WTC11 (cell line): ENCODE results near the gene FBF1. TPM values are rescaled to one million over a fixed set of nuclear protein-coding genes. Genes with fewer than 3 reads are reported as not detected.

Source experiments
- ATAC-seq: fragments of 200-7000 bp; cut with Tn5 transposase; 2 replicates; pipeline ENCODE4 v1.10.0; 2021; ENCODE audit warnings: mild to moderate bottlenecking, moderate library complexity
- CTCF ChIA-PET: fragments of 300-600 bp; sonication (Branson Sonifier 250); formaldehyde crosslinking; loops from one replicate; lab custom pipeline; 2021; ENCODE audit warnings: antibody characterized with exemption; lab: Charles Lee
- POLR2A ChIA-PET: fragments of 350-600 bp; sonication (Branson Sonifier 250); formaldehyde crosslinking; loops from one replicate; lab custom pipeline; 2021; ENCODE audit warnings: antibody characterized with exemption; lab: Charles Lee
- DNase-seq: peaks from one replicate; pipeline ENCODE4 v3.0.0; 2021; ENCODE audit warnings: low spot score
- H3K27ac Mint-ChIP-seq: 2 replicates; pipeline ENCODE4 v1.8.0; 2021; ENCODE audit warnings: mixed read lengths
- H3K27me3 Mint-ChIP-seq: 2 replicates; pipeline ENCODE4 v1.8.0; 2021; ENCODE audit warnings: low read depth, mild to moderate bottlenecking, moderate library complexity, mixed read lengths
- H3K36me3 Mint-ChIP-seq: 2 replicates; pipeline ENCODE4 v1.8.0; 2021; ENCODE audit warnings: mixed read lengths
- H3K4me1 Mint-ChIP-seq: 2 replicates; pipeline ENCODE4 v1.8.0; 2022; ENCODE audit warnings: mixed read lengths
- H3K4me3 Mint-ChIP-seq: 2 replicates; pipeline ENCODE4 v1.8.0; 2021; ENCODE audit warnings: mild to moderate bottlenecking, moderate library complexity, mixed read lengths
- H3K9me3 Mint-ChIP-seq: 2 replicates; pipeline ENCODE4 v1.8.0; 2021; ENCODE audit warnings: mixed read lengths
- CREM ChIP-seq: sonication (generic); formaldehyde crosslinking; IDR thresholded peaks from 2 replicates; pipeline ENCODE4 v1.8.1; 2022; ENCODE audit warnings: mild to moderate bottlenecking, missing genetic modification reagents, moderate library complexity
- ESRRA ChIP-seq: sonication (generic); formaldehyde crosslinking; IDR thresholded peaks from 2 replicates; pipeline ENCODE4 v1.8.1; 2022; ENCODE audit warnings: mild to moderate bottlenecking, missing genetic modification reagents, borderline replicate concordance
- FOXP1 ChIP-seq: sonication (generic); formaldehyde crosslinking; IDR thresholded peaks from 2 replicates; pipeline ENCODE4 v1.8.0; 2022; ENCODE audit warnings: missing genetic modification reagents, mild to moderate bottlenecking, moderate library complexity, borderline replicate concordance
- GRHL2 ChIP-seq: fragments of 250-450 bp; sonication (Bioruptor Pico); IDR thresholded peaks from 2 replicates; pipeline ENCODE4 v1.8.0; 2022; ENCODE audit warnings: mild to moderate bottlenecking, moderate library complexity; ENCODE audit not compliant: insufficient replicate concordance, severe bottlenecking
- GTF2I ChIP-seq: fragments of 250-450 bp; sonication (Bioruptor Pico); conservative IDR thresholded peaks from 2 replicates; pipeline ENCODE4 v1.4.0; 2021; ENCODE audit warnings: mild to moderate bottlenecking
- NFATC4 ChIP-seq: fragments of 250-450 bp; sonication (Bioruptor Pico); IDR thresholded peaks from 2 replicates; pipeline ENCODE4 v1.9.0; 2021; ENCODE audit warnings: mild to moderate bottlenecking
- TP53 ChIP-seq: sonication (generic); formaldehyde crosslinking; IDR thresholded peaks from 2 replicates; pipeline ENCODE4 v1.8.1; 2023; ENCODE audit warnings: mild to moderate bottlenecking, missing genetic modification reagents
- ZNF416 ChIP-seq: fragments of 250-450 bp; sonication (Bioruptor Pico); IDR thresholded peaks from 2 replicates; pipeline ENCODE4 v1.9.0; 2021; ENCODE audit warnings: mild to moderate bottlenecking, inconsistent platforms
- ZNF423 ChIP-seq: fragments of 250-450 bp; sonication (Bioruptor Pico); IDR thresholded peaks from 2 replicates; pipeline ENCODE4 v2.1.2; 2022; ENCODE audit warnings: mild to moderate bottlenecking, moderate library complexity
- total RNA-seq: library from RNA; stranded (reverse); gene quantifications from 3 replicates; pipeline ENCODE4 v1.2.3, GENCODE V29; 2021
- TF ChIP-seq, protein P1 (sequence below): fragments of 250-450 bp; sonication (Bioruptor Pico); IDR thresholded peaks from 2 replicates; pipeline ENCODE4 v2.1.2; 2022; ENCODE audit warnings: mild to moderate bottlenecking, moderate library complexity
- TF ChIP-seq, protein P2 (sequence below): sonication (generic); formaldehyde crosslinking; IDR thresholded peaks from 2 replicates; pipeline ENCODE4 v1.8.1; 2023; ENCODE audit warnings: mild to moderate bottlenecking, missing genetic modification reagents
- TF ChIP-seq, protein P3 (sequence below): sonication (generic); formaldehyde crosslinking; IDR thresholded peaks from 2 replicates; pipeline ENCODE4 v1.8.1; 2022; ENCODE audit warnings: low read depth, mild to moderate bottlenecking, moderate library complexity, missing genetic modification reagents, borderline replicate concordance
- TF ChIP-seq, protein P4 (sequence below): fragments of 250-450 bp; sonication (Bioruptor Pico); IDR thresholded peaks from 2 replicates; pipeline ENCODE4 v1.9.0; 2021; ENCODE audit warnings: mild to moderate bottlenecking
- TF ChIP-seq, protein P5 (sequence below): sonication (generic); formaldehyde crosslinking; IDR thresholded peaks from 2 replicates; pipeline ENCODE4 v1.8.1; 2023; ENCODE audit warnings: mild to moderate bottlenecking, missing genetic modification reagents, moderate library complexity
- TF ChIP-seq, protein P6 (sequence below): fragments of 200-600 bp; IDR thresholded peaks from 2 replicates; pipeline ENCODE4 v1.8.0; 2022; ENCODE audit warnings: antibody characterized with exemption
- TF ChIP-seq, protein P7 (sequence below): fragments of 250-450 bp; sonication (Bioruptor Pico); IDR thresholded peaks from 2 replicates; pipeline ENCODE4 v1.9.0; 2021; ENCODE audit warnings: mild to moderate bottlenecking, borderline replicate concordance
- TF ChIP-seq, protein P8 (sequence below): fragments of 250-450 bp; sonication (Bioruptor Pico); IDR thresholded peaks from 2 replicates; pipeline ENCODE4 v1.9.0; 2021; ENCODE audit warnings: moderate library complexity, mild to moderate bottlenecking, inconsistent platforms, borderline replicate concordance

Gene FBF1
- total RNA-seq, 1 experiment from 2014 or later: 19.8 TPM

DNA sequence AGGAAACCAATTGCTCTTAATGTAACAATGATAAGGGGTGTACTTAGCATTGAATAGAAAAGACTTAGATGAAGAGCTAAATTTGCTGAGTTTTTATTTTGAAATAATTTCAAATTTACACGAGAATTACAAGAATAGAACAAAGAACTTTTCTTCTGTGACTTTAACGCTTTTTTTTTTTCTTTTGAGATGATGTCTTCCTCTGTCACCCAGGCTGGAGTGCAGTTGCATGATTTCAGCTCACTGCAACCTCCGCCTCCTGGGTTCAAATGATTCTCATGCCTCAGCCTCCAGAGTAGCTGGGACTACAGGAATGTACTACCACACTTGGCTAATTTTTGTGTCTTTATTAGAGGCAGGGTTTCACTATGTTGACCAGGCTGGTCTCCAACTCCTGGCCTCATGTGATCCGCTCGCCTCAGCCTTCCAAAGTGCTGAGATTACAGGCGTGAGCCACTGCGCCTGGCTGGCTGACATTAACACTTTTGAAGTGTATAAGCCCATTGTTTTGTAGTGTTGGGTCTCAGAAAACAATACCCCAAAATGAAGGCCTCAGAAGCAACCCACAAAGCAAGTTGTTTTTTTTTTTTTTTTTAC lies 40.3 kb upstream of the FBF1 start:
- H3K9me3 Mint-ChIP-seq: no peaks in the 10 kb centered on the region
- no peaks in the 10 kb centered on the region for H3K27me3 Mint-ChIP-seq
- H3K4me1 Mint-ChIP-seq: peaks cover 67% of the 10 kb centered on the region
- peak overlapping the region; percentile 100 for H3K27ac Mint-ChIP-seq
- ATAC-seq: no peak
- ChIA-PET CTCF (interaction anchor here (0.7 to 1.4 kb wide), 5 partner anchors 24 to 380 kb away, joined by 3 to 4 read pairs (median 4); no protein-coding TSS in a partner anchor), POLR2A (interaction anchor here (0.7 to 1.0 kb wide), 3 partner anchors 40 to 467 kb away, joined by 3 to 4 read pairs (median 4); partner anchors contain the start of gene FBF1)
- peak overlapping the region; percentile 97 for H3K4me3 Mint-ChIP-seq
- no peak for DNase-seq
- H3K36me3 Mint-ChIP-seq: peaks cover 8% of the 10 kb centered on the region
- TF ChIP-seq, protein P1, sequence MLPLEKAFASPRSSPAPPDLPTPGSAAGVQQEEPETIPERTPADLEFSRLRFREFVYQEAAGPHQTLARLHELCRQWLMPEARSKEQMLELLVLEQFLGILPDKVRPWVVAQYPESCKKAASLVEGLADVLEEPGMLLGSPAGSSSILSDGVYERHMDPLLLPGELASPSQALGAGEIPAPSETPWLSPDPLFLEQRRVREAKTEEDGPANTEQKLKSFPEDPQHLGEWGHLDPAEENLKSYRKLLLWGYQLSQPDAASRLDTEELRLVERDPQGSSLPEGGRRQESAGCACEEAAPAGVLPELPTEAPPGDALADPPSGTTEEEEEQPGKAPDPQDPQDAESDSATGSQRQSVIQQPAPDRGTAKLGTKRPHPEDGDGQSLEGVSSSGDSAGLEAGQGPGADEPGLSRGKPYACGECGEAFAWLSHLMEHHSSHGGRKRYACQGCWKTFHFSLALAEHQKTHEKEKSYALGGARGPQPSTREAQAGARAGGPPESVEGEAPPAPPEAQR: no peak
- TF ChIP-seq NFATC4 (CRISPR knock-in tag): no peak
- TF ChIP-seq, protein P2, sequence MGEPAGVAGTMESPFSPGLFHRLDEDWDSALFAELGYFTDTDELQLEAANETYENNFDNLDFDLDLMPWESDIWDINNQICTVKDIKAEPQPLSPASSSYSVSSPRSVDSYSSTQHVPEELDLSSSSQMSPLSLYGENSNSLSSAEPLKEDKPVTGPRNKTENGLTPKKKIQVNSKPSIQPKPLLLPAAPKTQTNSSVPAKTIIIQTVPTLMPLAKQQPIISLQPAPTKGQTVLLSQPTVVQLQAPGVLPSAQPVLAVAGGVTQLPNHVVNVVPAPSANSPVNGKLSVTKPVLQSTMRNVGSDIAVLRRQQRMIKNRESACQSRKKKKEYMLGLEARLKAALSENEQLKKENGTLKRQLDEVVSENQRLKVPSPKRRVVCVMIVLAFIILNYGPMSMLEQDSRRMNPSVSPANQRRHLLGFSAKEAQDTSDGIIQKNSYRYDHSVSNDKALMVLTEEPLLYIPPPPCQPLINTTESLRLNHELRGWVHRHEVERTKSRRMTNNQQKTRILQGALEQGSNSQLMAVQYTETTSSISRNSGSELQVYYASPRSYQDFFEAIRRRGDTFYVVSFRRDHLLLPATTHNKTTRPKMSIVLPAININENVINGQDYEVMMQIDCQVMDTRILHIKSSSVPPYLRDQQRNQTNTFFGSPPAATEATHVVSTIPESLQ (CRISPR knock-in tag): no peak
- TF ChIP-seq ZNF423 (CRISPR knock-in tag): no peak
- TF ChIP-seq TP53: no peak
- TF ChIP-seq GRHL2 (CRISPR knock-in tag): no peak
- TF ChIP-seq, protein P3, sequence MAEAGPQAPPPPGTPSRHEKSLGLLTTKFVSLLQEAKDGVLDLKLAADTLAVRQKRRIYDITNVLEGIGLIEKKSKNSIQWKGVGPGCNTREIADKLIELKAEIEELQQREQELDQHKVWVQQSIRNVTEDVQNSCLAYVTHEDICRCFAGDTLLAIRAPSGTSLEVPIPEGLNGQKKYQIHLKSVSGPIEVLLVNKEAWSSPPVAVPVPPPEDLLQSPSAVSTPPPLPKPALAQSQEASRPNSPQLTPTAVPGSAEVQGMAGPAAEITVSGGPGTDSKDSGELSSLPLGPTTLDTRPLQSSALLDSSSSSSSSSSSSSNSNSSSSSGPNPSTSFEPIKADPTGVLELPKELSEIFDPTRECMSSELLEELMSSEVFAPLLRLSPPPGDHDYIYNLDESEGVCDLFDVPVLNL (CRISPR knock-in tag): no peak
- no peak for TF ChIP-seq CREM
- TF ChIP-seq, protein P4, sequence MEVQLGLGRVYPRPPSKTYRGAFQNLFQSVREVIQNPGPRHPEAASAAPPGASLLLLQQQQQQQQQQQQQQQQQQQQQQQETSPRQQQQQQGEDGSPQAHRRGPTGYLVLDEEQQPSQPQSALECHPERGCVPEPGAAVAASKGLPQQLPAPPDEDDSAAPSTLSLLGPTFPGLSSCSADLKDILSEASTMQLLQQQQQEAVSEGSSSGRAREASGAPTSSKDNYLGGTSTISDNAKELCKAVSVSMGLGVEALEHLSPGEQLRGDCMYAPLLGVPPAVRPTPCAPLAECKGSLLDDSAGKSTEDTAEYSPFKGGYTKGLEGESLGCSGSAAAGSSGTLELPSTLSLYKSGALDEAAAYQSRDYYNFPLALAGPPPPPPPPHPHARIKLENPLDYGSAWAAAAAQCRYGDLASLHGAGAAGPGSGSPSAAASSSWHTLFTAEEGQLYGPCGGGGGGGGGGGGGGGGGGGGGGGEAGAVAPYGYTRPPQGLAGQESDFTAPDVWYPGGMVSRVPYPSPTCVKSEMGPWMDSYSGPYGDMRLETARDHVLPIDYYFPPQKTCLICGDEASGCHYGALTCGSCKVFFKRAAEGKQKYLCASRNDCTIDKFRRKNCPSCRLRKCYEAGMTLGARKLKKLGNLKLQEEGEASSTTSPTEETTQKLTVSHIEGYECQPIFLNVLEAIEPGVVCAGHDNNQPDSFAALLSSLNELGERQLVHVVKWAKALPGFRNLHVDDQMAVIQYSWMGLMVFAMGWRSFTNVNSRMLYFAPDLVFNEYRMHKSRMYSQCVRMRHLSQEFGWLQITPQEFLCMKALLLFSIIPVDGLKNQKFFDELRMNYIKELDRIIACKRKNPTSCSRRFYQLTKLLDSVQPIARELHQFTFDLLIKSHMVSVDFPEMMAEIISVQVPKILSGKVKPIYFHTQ (CRISPR knock-in tag): no peak
- no peak for TF ChIP-seq ESRRA (CRISPR knock-in tag)
- TF ChIP-seq, protein P5, sequence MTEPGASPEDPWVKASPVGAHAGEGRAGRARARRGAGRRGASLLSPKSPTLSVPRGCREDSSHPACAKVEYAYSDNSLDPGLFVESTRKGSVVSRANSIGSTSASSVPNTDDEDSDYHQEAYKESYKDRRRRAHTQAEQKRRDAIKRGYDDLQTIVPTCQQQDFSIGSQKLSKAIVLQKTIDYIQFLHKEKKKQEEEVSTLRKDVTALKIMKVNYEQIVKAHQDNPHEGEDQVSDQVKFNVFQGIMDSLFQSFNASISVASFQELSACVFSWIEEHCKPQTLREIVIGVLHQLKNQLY (CRISPR knock-in tag): no peak
- TF ChIP-seq, protein P6, sequence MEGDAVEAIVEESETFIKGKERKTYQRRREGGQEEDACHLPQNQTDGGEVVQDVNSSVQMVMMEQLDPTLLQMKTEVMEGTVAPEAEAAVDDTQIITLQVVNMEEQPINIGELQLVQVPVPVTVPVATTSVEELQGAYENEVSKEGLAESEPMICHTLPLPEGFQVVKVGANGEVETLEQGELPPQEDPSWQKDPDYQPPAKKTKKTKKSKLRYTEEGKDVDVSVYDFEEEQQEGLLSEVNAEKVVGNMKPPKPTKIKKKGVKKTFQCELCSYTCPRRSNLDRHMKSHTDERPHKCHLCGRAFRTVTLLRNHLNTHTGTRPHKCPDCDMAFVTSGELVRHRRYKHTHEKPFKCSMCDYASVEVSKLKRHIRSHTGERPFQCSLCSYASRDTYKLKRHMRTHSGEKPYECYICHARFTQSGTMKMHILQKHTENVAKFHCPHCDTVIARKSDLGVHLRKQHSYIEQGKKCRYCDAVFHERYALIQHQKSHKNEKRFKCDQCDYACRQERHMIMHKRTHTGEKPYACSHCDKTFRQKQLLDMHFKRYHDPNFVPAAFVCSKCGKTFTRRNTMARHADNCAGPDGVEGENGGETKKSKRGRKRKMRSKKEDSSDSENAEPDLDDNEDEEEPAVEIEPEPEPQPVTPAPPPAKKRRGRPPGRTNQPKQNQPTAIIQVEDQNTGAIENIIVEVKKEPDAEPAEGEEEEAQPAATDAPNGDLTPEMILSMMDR: no peak
- no peak for TF ChIP-seq GTF2I
- TF ChIP-seq ZNF416 (CRISPR knock-in tag): no peak
- TF ChIP-seq FOXP1 (CRISPR knock-in tag): no peak
- TF ChIP-seq, protein P7, sequence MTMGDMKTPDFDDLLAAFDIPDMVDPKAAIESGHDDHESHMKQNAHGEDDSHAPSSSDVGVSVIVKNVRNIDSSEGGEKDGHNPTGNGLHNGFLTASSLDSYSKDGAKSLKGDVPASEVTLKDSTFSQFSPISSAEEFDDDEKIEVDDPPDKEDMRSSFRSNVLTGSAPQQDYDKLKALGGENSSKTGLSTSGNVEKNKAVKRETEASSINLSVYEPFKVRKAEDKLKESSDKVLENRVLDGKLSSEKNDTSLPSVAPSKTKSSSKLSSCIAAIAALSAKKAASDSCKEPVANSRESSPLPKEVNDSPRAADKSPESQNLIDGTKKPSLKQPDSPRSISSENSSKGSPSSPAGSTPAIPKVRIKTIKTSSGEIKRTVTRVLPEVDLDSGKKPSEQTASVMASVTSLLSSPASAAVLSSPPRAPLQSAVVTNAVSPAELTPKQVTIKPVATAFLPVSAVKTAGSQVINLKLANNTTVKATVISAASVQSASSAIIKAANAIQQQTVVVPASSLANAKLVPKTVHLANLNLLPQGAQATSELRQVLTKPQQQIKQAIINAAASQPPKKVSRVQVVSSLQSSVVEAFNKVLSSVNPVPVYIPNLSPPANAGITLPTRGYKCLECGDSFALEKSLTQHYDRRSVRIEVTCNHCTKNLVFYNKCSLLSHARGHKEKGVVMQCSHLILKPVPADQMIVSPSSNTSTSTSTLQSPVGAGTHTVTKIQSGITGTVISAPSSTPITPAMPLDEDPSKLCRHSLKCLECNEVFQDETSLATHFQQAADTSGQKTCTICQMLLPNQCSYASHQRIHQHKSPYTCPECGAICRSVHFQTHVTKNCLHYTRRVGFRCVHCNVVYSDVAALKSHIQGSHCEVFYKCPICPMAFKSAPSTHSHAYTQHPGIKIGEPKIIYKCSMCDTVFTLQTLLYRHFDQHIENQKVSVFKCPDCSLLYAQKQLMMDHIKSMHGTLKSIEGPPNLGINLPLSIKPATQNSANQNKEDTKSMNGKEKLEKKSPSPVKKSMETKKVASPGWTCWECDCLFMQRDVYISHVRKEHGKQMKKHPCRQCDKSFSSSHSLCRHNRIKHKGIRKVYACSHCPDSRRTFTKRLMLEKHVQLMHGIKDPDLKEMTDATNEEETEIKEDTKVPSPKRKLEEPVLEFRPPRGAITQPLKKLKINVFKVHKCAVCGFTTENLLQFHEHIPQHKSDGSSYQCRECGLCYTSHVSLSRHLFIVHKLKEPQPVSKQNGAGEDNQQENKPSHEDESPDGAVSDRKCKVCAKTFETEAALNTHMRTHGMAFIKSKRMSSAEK (CRISPR knock-in tag): no peak
- TF ChIP-seq, protein P8, sequence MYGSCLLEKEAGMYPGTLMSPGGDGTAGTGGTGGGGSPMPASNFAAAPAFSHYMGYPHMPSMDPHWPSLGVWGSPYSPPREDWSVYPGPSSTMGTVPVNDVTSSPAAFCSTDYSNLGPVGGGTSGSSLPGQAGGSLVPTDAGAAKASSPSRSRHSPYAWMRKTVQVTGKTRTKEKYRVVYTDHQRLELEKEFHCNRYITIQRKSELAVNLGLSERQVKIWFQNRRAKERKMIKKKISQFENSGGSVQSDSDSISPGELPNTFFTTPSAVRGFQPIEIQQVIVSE (CRISPR knock-in tag): no peak
